WTC11 (cell line): Measurements from ENCODE around the gene VIPR2.

Experiments
- CREB1 ChIP-seq: sonication (generic); formaldehyde crosslinking; IDR thresholded peaks from 2 replicates; pipeline ENCODE4 v1.8.0; 2023; ENCODE audit warnings: mild to moderate bottlenecking, missing genetic modification reagents
- CTCF ChIP-seq: fragments of 200-600 bp; IDR thresholded peaks from 2 replicates; pipeline ENCODE4 v1.8.0; 2022; ENCODE audit warnings: antibody characterized with exemption
- ETV6 ChIP-seq: sonication (generic); formaldehyde crosslinking; IDR thresholded peaks from 2 replicates; pipeline ENCODE4 v1.8.1; 2022; ENCODE audit warnings: mild to moderate bottlenecking, missing genetic modification reagents
- GABPB1 ChIP-seq: sonication (generic); formaldehyde crosslinking; IDR thresholded peaks from 2 replicates; pipeline ENCODE4 v1.8.1; 2023; ENCODE audit warnings: mild to moderate bottlenecking, missing genetic modification reagents
- GTF2I ChIP-seq: fragments of 250-450 bp; sonication (Bioruptor Pico); conservative IDR thresholded peaks from 2 replicates; pipeline ENCODE4 v1.4.0; 2021; ENCODE audit warnings: mild to moderate bottlenecking
- HMGA2 ChIP-seq: fragments of 250-450 bp; sonication (Bioruptor Pico); IDR thresholded peaks from 2 replicates; pipeline ENCODE4 v1.4.0; 2021; ENCODE audit warnings: mild to moderate bottlenecking, moderate library complexity
- PRRX2 ChIP-seq: fragments of 250-450 bp; sonication (Bioruptor Pico); IDR thresholded peaks from 2 replicates; pipeline ENCODE4 v1.8.0; 2021; ENCODE audit warnings: mild to moderate bottlenecking
- USF1 ChIP-seq: sonication (generic); formaldehyde crosslinking; IDR thresholded peaks from 2 replicates; pipeline ENCODE4 v1.8.0; 2022; ENCODE audit warnings: mild to moderate bottlenecking, missing genetic modification reagents
- ZNF317 ChIP-seq: sonication (generic); formaldehyde crosslinking; IDR thresholded peaks from 2 replicates; pipeline ENCODE4 v1.8.1; 2023; ENCODE audit warnings: low read depth, mild to moderate bottlenecking, moderate library complexity, missing genetic modification reagents, borderline replicate concordance
- TF ChIP-seq, protein P1 (sequence below): sonication (generic); formaldehyde crosslinking; IDR thresholded peaks from 2 replicates; pipeline ENCODE4 v1.8.0; 2022; ENCODE audit warnings: mild to moderate bottlenecking, missing genetic modification reagents
- TF ChIP-seq, protein P2 (sequence below): sonication (generic); formaldehyde crosslinking; IDR thresholded peaks from 2 replicates; pipeline ENCODE4 v1.8.1; 2023; ENCODE audit warnings: mild to moderate bottlenecking, missing genetic modification reagents, borderline replicate concordance

- TF ChIP-seq, protein P1, sequence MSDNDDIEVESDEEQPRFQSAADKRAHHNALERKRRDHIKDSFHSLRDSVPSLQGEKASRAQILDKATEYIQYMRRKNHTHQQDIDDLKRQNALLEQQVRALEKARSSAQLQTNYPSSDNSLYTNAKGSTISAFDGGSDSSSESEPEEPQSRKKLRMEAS (CRISPR knock-in tag), result no peak
- TF ChIP-seq CTCF (no peak), ETV6 (CRISPR knock-in tag) (no peak), GABPB1 (no peak), ZNF317 (CRISPR knock-in tag) (no peak), USF1 (no peak), HMGA2 (CRISPR knock-in tag) (no peak), GTF2I (CRISPR knock-in tag) (no peak), CREB1 (no peak), PRRX2 (CRISPR knock-in tag) (no peak)
- TF ChIP-seq, protein P2, sequence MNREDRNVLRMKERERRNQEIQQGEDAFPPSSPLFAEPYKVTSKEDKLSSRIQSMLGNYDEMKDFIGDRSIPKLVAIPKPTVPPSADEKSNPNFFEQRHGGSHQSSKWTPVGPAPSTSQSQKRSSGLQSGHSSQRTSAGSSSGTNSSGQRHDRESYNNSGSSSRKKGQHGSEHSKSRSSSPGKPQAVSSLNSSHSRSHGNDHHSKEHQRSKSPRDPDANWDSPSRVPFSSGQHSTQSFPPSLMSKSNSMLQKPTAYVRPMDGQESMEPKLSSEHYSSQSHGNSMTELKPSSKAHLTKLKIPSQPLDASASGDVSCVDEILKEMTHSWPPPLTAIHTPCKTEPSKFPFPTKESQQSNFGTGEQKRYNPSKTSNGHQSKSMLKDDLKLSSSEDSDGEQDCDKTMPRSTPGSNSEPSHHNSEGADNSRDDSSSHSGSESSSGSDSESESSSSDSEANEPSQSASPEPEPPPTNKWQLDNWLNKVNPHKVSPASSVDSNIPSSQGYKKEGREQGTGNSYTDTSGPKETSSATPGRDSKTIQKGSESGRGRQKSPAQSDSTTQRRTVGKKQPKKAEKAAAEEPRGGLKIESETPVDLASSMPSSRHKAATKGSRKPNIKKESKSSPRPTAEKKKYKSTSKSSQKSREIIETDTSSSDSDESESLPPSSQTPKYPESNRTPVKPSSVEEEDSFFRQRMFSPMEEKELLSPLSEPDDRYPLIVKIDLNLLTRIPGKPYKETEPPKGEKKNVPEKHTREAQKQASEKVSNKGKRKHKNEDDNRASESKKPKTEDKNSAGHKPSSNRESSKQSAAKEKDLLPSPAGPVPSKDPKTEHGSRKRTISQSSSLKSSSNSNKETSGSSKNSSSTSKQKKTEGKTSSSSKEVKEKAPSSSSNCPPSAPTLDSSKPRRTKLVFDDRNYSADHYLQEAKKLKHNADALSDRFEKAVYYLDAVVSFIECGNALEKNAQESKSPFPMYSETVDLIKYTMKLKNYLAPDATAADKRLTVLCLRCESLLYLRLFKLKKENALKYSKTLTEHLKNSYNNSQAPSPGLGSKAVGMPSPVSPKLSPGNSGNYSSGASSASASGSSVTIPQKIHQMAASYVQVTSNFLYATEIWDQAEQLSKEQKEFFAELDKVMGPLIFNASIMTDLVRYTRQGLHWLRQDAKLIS (CRISPR knock-in tag), result no peak
Observed at GRCh38 chr7:159063046-159063840, 81.4 kb downstream of the VIPR2 start.
